ENCODE results near the gene GPR146. TPM values are rescaled to one million over a fixed set of nuclear protein-coding genes. Genes with fewer than 3 reads are reported as not detected.

GPR146 gene
- polyA plus RNA-seq, 1 experiment = 0.69 TPM

GRCh38 chr7:1104516-1105179, 60.3 kb downstream of the GPR146 start:
- no peak overlapping the region for H3K27ac ChIP-seq (ENCODE audit: low read depth, low read length)
- TF ChIP-seq, protein P1, sequence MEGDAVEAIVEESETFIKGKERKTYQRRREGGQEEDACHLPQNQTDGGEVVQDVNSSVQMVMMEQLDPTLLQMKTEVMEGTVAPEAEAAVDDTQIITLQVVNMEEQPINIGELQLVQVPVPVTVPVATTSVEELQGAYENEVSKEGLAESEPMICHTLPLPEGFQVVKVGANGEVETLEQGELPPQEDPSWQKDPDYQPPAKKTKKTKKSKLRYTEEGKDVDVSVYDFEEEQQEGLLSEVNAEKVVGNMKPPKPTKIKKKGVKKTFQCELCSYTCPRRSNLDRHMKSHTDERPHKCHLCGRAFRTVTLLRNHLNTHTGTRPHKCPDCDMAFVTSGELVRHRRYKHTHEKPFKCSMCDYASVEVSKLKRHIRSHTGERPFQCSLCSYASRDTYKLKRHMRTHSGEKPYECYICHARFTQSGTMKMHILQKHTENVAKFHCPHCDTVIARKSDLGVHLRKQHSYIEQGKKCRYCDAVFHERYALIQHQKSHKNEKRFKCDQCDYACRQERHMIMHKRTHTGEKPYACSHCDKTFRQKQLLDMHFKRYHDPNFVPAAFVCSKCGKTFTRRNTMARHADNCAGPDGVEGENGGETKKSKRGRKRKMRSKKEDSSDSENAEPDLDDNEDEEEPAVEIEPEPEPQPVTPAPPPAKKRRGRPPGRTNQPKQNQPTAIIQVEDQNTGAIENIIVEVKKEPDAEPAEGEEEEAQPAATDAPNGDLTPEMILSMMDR (IDR thresholded peaks at IDR 0.05; ENCODE audit: low read depth, low read length) = no peak
- no peaks in the 10 kb centered on the region for H3K27me3 ChIP-seq (ENCODE audit: control insufficient read depth, insufficient read depth, low read length)
- H3K4me3 ChIP-seq (ENCODE audit: low read depth, low read length) = no peak overlapping the region
- no peak for DNase-seq (ENCODE audit: low read depth, low spot score)
- ChIA-PET CTCF (interaction anchor here (0.6 to 1.5 kb wide), 5 partner anchors 17 to 113 kb away, joined by 3 to 7 read pairs (median 4); no protein-coding TSS in a partner anchor), POLR2A (no interaction called here)
- no peaks in the 10 kb centered on the region; the same call in 1 of the 2 replicates for H3K9me3 ChIP-seq (ENCODE audit: control insufficient read depth, insufficient read depth, low read length)

DNA sequence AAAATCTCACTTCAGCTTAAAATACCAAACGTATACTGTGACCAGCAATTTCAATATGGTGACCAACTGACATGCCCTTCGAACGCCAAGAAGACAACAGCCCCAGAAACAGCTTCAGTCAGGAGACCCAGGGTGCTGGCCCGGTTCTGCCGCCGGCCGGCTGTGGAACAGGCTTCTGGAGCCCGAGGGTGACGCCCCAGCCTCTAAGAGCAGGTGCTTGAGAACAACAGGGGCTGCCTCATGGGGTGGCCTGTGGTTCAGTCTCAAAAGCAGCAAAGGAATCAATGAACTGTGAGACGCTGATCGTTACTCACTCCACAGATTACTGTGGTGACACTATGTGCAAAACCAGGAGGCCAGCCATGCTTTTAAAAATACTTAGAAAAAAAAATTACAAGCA, 60.8 kb downstream of the GPR146 start:
- Histone ChIP-seq H3K27me3 (ENCODE audit: control insufficient read depth, insufficient read depth, low read length) (no peaks in the 10 kb centered on the region), H3K27ac (ENCODE audit: low read depth, low read length) (no peak overlapping the region), H3K4me3 (ENCODE audit: low read depth, low read length) (no peak overlapping the region), H3K9me3 (ENCODE audit: control insufficient read depth, insufficient read depth, low read length) (no peaks in the 10 kb centered on the region; the same call in 1 of the 2 replicates)
- ChIA-PET POLR2A (no interaction called here), CTCF (interaction anchor here (0.6 to 1.6 kb wide), 4 partner anchors 18 to 113 kb away, joined by 3 to 6 read pairs (median 4); no protein-coding TSS in a partner anchor)
- TF ChIP-seq, protein P1 (IDR thresholded peaks at IDR 0.05; ENCODE audit: low read depth, low read length) = no peak
- no peak for DNase-seq (ENCODE audit: low read depth, low spot score)

DNA sequence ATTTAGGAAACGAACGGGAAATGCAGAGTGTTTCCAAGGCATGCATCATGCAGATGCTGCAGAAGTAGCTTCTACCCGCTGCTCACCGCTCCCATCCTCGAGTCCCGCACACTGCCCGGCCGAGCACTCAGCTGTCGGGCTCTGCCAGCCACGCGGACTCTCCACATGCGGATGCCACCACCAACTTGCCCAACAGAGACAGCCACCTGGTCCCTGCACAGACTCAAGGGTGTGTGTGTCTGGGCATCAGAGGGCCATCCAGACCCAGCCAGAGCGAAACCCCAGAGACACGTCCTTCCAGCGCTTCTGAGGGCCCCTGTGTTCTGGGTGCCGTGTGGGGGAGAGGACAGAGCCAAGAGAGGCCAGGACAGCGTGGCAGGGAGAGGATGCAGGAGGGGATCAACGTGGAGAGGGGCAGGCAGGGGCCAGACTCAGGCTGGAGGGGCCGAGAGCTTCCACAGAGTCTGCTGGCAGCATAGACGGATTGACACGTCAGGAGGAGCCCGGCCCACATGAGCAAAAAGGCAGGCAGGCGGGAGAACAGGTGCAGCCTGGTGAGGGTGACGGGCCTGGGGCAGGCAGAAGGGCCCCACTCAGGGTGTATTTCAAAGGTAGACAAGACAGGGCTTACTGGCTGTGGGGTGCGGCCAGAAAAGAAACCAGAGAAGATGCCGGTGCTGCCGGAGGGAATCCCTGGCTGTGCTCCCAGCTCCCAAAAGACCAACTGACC, 61.9 kb downstream of the GPR146 start:
- H3K4me3 ChIP-seq (ENCODE audit: low read depth, low read length) = no peak overlapping the region
- no peak for DNase-seq (ENCODE audit: low read depth, low spot score)
- H3K27ac ChIP-seq (ENCODE audit: low read depth, low read length) = no peak overlapping the region
- CTCF ChIA-PET = interaction anchor here (1.6 to 2.9 kb wide), 2 partner anchors 17 to 20 kb away, joined by 6 to 11 read pairs; no protein-coding TSS in a partner anchor
- POLR2A ChIA-PET = no interaction called here
- TF ChIP-seq, protein P1 (IDR thresholded peaks at IDR 0.05; ENCODE audit: low read depth, low read length) = no peak
- H3K9me3 ChIP-seq (ENCODE audit: control insufficient read depth, insufficient read depth, low read length) = no peaks in the 10 kb centered on the region; the same call in 1 of the 2 replicates
- no peaks in the 10 kb centered on the region for H3K27me3 ChIP-seq (ENCODE audit: control insufficient read depth, insufficient read depth, low read length)

DNA sequence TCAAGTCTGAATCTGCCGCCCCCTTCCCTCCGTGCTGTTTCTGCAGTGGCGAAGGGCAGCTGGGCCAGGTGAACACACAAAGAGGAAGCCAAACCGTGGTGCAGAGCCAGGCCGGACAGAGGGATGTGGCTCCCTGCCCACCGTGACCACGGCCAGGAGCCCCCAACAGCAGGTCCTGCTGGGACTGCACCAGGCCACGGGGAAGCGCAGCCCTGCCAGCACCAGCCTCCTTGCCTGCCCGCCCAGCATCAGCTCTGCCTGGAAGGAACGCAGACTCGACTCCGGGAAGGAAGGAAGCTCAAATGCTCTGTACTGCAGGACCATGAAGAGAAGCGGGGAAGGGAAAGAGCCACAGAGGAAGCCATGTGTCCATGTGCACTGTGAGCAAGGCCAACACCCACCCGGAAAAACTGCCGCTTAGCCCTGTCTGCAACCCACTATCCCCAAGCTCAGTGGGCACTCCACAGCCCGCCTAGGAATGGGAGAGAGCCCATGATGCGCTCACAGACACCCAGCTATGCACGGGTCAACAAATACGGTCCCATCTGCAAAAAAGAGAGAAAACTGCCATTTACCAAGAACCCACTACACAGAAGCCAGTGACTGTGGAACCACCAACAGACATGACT, 62.6 kb downstream of the GPR146 start:
- no peak overlapping the region for H3K27ac ChIP-seq (ENCODE audit: low read depth, low read length)
- no peaks in the 10 kb centered on the region; the same call in 1 of the 2 replicates for H3K9me3 ChIP-seq (ENCODE audit: control insufficient read depth, insufficient read depth, low read length)
- ChIA-PET CTCF (interaction anchor here (1.6 to 2.9 kb wide), 2 partner anchors 16 to 21 kb away, joined by 6 to 11 read pairs; no protein-coding TSS in a partner anchor), POLR2A (no interaction called here)
- no peak overlapping the region for H3K4me3 ChIP-seq (ENCODE audit: low read depth, low read length)
- DNase-seq (ENCODE audit: low read depth, low spot score) = no peak
- TF ChIP-seq, protein P1 (IDR thresholded peaks at IDR 0.05; ENCODE audit: low read depth, low read length) = no peak
- H3K27me3 ChIP-seq (ENCODE audit: control insufficient read depth, insufficient read depth, low read length) = no peaks in the 10 kb centered on the region
